Measurements from ENCODE around the gene LIN28A.
"Not testable (repeated sequence)": the region's sequence is repeated elsewhere in the genome, so short reads cannot be mapped to it uniquely, and the experiment has no call there.

Gene LIN28A, protein sequence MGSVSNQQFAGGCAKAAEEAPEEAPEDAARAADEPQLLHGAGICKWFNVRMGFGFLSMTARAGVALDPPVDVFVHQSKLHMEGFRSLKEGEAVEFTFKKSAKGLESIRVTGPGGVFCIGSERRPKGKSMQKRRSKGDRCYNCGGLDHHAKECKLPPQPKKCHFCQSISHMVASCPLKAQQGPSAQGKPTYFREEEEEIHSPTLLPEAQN

DNA sequence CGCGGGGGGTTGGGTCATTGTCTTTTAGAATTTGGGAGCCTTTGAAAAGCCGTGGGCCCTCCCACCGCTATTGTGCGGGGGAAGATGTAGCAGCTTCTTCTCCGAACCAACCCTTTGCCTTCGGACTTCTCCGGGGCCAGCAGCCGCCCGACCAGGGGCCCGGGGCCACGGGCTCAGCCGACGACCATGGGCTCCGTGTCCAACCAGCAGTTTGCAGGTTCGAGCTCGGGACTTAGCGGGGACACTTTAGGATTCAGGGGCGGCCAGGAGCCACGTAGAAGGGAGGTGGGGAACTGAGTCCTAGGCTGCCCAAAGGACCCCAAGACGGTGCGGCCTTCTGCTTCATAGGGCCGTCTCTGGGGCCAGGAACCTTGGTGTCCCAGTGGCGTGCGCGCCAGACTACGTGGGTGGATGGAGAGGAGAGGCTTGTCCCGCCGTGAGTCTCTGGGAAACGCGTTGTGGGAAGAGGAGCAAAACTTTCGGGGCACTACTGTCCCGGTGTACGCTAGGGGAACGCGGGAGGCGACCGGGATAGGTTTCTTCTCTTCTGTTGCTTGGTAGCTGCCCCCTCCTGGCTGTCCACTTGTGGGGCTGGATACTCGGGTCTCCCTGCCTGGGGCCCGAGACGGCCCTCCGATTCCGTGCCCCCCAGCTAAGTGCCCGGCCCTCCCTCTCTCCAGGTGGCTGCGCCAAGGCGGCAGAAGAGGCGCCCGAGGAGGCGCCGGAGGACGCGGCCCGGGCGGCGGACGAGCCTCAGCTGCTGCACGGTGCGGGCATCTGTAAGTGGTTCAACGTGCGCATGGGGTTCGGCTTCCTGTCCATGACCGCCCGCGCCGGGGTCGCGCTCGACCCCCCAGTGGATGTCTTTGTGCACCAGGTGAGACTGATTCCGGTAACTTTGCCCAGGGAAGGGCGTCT, at the start of gene LIN28A:
Gene LIN28A (plus strand): TSS at position 112 of the 918 bp plus-strand sequence. CDS start 75 bp downstream, at position 187.
- no peak for DNase-seq (ENCODE audit: low read depth in 2 of 2)

DNA sequence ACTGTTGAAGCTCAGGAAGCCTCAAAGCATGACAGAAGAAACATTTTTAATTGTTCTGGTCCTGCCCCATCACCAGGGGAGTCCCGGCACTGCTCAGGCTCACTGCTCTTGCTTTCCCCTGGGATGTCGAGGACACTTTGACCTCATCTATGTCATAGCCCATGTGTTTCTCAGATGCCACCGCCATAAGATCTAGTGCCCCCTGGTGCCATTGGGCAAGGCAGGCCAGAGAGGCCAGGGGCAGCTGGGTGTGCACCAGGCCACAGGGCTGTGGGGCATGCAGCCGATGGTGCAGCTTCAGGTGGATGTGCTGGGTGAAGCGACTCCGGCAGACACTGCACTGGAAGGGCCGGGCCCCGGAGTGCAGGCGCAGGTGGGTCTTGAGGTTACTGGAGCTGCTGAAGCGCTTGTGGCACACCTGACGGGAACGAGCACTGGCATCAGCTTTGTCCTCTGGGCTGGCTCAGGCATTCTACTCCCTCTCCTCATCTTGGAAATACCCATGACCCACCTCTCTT, 49.0 kb upstream of the LIN28A start:
- no peak for DNase-seq (ENCODE audit: low read depth in 2 of 2)

DNA sequence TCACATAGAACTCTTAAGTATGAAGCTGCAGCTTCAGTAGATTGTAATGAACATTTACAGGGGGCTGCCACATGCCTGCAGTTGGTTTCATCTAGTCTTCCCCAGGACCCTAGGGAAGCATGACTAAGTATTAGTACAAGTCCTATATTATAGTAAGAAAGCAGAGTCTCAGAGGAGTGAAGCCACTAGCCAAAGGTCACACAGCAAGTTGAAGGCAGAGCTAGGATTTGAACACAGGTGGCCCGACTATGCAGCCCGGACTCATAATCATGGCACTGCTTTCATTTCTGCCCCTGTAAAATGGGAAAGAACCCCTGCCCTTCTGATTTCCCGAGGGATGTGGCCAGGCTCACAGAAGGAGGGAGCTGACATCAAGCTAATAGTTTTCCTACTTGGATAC, 48.3 kb upstream of the LIN28A start:
- DNase-seq (ENCODE audit: low read depth in 2 of 2), result no peak

DNA sequence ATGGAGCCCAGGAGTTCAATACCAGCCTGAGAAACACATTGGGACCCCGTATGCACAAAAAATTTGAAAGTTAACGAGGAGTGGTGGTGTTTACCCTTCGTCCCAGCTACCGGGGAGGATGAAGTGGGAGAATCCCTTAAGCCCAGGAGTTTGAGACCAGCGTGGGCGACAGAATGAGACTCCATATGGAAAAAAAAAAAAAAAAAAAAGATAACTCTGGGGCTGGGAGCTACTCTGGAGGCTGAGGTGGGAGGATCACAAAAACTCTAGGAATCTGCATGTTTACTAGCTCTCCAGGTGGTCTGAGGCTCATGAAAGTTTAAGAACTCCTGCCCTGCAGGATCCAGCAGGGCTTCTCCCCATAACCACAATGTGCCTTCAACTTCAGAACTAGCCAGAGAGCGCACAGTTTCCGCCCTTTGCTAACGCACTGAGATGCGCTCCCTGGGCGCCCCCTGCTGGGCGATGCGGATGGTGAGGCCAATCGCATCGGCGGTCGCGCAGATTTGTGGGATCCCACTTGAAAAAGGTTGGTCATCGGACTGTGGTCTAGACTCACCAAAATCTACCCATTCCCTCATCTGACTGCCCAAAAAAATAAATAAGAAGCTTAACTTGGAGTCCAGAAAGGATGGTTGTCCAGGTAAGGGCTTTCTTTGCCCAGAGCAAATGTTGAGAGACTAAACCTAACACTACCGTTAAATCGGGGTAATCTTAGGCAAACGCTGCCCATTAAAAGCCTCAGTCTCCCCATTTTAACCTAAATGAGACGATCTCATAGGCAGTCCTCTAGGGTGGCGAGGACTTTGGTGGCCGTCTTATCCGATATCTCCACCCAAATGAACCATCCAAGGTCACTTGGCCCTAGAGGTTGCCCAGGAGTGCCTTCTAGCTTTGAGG, 46.8 kb upstream of the LIN28A start:
- DNase-seq (ENCODE audit: low read depth in 2 of 2), result peak; percentile 59 to 69

DNA sequence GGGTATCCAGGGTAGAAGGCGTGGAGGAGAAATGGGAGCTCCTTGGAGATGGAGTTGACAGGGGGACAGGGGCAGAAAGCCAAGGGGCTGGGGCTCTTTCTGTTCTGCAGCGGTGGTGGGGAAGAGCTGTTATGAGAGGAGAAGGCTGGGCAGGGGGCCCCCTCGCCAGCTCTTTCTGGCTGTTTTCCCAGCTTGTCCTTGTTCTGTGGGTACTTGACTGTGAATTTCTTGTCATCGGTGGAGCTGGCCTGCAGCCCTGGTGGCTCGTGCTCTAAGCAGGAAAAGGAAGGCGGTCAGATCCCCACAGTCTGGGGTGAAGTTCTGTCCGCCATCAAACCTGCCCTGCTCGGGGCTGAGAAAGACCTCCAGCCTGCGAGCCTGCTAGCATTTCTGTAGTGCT, 45.7 kb upstream of the LIN28A start:
- DNase-seq (ENCODE audit: low read depth in 2 of 2), result no peak

DNA sequence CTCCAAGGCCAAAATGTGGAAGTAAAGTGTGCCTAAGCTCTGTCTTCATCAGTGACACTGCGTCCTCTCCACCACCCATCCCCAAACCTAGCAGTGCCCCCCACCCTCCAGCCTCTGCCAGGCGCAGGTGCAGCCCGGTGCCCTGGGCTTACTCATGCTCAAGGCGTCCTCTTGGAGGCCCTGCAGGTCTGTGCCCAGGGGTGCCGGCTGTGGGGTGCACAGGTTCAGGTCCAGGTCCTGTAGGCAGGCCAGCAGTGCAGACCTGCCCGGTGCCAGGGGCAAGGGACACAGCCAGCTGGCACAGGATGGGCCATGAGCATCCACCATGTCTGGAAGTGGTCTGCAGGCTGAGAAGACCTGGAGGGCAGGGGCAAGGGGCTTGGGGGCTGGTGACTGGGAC, 43.2 kb upstream of the LIN28A start:
- no peak for DNase-seq (ENCODE audit: low read depth in 2 of 2)

DNA sequence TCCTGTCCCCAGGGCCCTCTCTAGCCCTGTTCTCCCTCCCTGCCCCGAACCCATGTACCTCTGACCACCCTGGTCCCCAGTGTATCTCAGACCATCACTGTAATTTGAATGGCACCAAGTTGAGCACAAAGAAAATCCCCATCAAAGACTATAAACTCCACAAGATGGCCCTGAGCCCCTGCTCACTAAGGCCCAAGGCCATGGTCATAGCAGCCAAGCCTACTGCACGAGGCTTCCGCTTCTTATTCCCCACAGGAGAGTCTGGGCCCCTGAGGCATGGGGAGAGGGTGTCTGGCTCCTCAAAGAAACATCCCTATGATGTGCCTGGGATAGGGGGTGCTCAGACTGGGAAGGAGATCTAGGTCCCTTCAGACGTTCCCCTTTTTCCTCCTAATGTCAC, 42.6 kb upstream of the LIN28A start:
- no peak for DNase-seq (ENCODE audit: low read depth in 2 of 2)

DNA sequence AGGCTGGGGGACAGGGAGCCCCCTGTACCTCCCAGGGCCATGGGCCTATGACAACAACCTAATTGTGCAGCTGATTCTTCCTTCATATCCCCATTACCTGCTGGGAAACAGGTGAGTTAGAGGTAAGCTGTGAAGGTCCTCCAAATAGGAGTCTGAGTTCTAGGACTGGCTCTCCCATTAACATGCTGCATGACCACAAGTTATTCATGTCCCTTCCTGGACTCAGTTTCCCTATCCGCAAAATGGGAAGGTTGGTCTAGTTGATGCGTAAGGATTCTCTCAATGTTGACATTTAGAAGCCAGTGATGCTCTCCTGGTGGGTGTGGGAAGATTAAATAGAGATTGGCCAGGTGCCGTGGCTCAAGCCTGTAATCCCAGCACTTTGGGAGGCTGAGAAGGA, 42.1 kb upstream of the LIN28A start:
- DNase-seq (ENCODE audit: low read depth in 2 of 2), result no peak

DNA sequence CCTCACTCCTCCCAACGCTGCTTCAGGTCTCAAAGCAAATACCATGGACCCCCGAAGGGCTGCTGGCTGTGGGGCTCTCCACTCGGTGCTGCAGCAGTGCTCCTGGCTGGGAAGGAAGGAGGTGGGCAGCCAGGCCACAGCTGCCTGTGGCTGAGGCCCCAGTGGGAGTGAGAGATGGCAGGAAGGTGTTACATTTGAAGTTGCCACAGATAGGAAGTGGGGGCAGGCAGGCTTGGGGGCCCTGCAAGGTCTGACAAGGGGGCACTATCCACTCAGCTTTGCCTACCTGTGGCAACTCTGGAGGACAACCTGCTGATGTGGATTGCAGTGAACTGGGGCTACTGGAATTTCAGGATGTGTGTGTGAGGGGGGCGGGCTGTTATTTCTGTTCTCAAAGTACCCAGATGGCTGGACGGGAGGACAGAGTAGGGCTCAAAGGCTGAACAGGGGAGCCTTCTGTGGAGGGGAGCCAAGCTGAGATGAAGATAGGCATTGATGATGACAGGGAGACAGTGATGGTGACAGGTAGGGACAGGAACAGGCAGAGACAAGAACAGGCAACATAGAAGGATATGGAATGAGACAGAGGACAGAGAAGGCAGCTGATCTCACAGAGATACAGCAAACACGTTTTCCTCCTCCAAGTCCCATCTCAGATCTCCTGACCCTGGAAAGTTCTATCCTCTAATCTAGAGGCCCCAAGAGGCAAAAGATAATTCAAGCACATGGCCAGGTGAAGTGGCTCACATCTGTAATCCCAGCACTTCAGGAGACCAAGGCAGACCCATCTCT, 39.8 kb upstream of the LIN28A start:
- DNase-seq (ENCODE audit: low read depth in 2 of 2), result no peak

DNA sequence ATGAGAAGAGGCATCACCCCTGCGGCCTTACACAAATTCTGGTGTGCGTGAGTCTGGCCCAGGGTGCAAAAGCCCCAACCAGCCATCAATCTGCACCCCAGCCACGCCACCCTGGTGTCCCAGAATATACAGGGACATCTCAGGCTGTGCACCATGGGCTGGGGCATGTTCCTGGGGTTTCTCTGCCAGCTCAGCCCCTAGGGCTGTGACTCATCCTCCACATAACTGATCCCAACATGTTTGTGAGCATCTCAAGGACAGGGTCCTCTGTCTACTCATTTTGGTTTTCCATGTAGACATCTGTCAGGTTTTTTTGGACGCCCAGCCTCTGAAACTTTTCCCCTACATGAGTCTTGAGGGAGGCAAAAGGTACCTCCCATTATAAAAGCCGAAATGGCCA, 38.6 kb upstream of the LIN28A start:
- DNase-seq (ENCODE audit: low read depth in 2 of 2), result no peak

DNA sequence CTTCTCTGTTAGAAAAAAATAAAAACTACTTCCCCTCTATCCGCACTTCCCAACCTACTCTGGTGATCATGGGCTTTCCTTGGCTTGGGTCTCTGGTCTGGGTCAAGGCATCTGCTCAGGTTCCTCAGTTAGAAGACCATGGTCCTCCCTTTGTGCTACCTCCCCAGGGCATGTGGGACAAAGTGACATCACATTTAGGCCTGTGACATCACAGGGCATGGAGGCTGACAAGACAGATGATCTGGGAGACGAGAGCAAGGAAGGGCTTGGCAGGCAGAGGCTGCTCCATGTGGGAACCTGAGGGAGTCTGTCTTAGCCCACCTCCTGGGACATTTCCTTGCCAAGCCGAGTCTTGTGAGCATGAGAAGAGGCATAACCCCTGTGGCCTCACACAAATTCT, 38.0 kb upstream of the LIN28A start, which contains the start of gene ZNF683:
Gene ZNF683 (minus strand): TSS at position 140 of the 400 bp plus-strand sequence. CDS start 4,179 bp downstream, outside the sequence.
- DNase-seq (ENCODE audit: low read depth in 2 of 2), result not testable (repeated sequence)

DNA sequence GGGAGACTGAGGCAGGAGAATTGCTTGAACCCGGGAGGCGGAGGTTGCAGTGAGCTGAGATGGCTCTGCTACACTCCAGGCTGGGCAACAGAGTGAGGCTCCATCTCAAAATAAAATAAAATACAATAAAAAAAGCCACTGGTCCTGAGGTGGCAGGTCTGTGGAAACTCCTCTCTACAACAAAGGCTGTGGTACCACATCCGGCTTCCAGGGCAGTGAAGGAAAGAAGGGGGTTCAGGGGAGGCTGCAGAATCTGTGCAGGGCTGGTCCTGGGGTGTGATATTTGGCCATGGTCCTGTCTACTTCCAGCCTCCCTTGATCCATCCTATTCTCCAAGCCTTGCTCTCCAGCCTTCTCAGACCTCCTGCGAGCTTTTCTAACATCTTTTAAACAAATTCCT, 37.3 kb upstream of the LIN28A start:
- no peak for DNase-seq (ENCODE audit: low read depth in 2 of 2)

DNA sequence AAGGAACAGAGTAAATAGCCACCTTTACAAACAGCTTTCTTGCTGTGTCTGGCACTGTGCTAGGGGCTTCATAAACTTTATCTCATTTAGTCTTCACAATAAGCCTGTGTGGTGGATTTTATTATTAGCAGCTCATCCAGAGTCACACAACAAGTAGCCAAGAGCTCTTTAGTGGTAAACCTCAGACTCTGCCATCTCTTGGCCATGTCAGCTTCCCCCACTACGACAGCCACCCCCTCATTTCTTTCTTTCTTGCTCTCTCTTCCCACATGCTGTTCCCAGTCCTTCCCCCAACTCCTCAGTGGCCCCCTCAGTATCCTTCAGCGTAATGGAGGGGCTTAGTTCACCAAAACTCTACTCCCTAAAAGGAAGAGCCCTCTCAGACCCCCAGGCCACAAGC, 36.8 kb upstream of the LIN28A start:
- no peak for DNase-seq (ENCODE audit: low read depth in 2 of 2)

DNA sequence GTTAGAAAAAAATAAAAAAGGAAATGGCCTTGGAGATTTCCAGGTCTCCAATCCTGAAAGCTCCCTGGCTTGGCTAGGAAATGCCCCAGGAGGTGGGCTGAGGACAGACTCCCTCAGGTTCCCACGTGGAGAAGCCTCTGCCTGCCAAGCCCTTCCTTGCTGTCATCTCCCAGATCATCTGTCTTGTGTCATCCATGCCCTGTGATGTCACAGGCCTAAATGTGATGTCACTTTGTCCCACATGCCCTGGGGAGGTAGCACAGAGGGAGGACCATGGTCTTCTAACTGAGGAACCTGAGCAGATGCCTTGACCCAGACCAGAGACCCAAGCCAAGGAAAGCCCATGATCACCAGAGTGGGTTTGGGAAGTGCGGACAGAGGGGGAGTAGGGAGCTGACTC, 36.3 kb upstream of the LIN28A start:
- not testable (repeated sequence) for DNase-seq (ENCODE audit: low read depth in 2 of 2)

DNA sequence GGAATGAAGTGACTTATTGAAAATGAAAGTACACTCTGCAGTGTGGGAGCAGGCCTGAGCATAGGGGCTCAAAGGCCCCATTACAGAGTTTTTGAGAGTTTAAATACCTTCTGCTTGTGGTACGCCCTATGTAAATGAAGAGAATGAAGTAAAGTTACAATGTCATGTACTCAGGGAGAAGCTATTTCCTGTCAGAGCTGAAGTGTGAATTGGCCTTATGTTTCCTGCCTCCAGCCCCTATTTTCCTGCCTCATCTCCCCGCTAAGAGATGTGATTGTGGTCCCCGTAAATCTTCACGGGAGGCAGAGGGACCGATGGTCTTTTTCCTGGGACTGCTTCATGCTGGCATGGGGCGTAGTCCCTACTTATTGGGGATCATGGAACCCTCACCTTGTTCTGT, 35.5 kb upstream of the LIN28A start:
- DNase-seq (ENCODE audit: low read depth in 2 of 2), result no peak

DNA sequence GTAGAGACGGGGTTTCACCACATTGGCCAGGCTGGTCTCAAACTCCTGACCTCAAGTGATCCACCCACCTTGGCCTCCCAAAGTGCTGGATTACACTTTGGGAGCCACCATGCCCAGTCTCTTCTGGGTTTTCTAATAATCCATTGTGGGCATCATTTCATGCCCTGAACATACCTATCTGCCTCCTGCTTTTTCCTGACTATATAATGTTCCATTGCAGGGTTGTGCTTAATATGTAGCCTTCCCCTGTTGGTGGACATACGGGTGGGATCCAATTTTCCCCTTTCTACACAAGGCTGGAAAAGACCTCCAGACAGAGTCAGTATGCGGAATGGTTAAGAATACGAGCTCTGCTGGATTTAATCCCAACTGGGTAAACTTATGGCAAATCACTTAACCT, 34.6 kb upstream of the LIN28A start:
- no peak for DNase-seq (ENCODE audit: low read depth in 2 of 2)

DNA sequence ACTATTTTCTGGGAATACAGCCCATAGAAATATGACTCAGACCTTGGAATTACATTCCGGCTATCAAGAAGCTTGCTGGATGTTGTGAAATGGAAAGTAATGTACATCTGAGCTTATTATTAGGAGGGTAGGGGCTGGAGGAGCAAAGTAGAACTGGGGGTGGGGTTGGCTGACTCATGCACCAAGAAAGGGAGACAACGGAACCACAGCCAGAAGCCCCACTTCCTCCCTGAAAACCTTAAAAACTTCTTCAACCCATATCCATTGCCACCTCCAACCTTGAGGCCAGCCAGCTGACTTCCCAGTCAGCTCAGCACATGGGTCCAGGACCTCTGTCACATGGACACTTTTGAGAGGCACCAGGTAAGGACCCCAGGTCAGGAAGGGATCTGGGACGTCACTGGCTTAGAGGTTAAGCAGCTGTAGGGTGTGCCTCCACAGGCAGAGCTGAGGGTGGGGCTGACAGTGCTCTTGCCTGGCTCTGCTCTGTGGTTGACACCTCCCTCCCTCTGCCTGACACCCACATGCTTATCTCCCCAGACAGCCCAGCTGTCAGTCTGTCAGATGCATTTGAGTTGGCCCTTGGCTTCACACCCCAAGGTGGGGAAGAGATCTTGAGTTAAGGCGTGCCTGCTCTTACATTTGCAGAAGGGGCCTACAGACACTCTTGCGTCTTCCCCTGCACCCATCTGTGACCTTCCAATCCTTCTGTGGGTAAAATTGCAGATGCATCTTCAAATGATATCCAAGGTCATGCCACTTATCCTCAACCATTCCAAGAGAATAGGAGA, 32.3 kb upstream of the LIN28A start:
- DNase-seq (ENCODE audit: low read depth in 2 of 2), result peak; percentile 65 to 76

DNA sequence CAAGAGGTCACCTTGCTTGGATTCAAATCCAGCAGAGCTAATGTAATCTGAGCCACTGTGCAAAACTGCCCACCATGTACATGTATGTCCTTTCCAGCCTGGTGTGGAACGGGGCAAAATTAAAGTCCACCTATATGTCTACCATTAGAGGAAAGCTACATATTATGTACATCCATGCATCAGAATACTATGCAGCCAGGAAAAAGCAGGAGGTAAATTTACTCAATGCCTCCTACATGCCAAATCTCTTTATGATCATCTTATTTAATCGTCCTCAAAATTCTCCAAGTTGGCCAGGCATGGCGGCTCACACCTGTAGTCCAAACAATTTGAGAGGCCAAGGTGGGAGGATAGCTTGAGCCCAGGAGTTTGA, 31.8 kb upstream of the LIN28A start:
- DNase-seq (ENCODE audit: low read depth in 2 of 2), result no peak

DNA sequence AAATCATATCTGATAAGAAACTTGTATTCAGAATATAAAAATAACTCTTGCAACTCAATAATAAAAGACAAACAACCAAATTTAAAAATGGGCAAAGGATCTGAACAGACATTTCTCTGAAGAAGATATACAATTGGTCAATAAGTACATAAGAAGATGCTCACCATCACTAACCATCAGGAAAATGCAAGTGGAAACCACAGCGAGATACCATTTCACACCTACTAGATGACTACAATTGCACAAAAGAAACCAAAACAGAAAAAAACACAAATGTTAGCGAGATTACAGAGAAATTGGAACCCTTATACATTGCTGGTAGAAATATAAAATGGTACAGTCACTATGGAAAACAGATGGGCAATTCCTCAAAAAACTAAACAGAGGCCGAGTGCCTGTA, 26.5 kb upstream of the LIN28A start:
- no peak for DNase-seq (ENCODE audit: low read depth in 2 of 2)

DNA sequence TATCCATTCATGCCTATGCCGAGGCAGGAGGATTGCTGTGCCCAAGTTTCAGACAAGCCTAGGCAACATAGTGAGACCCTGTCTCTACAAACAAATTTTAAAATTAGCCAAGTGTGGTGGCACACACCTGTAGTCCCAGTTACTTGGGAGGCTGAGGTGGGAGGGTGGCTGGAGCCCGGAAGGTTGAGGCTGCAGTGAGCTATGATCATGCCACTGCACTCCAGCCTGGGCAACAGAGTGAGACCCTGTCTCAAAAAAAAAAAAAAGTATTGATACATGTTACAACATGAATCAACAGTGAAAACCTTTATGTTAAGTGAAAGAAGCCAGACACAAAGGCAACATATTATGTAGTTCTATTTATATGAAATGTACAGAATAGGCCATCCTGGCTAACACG, 25.6 kb upstream of the LIN28A start:
- not testable (repeated sequence) for DNase-seq (ENCODE audit: low read depth in 2 of 2)

Measured in activated CD8-positive, alpha-beta memory T cell treated with anti-CD3 and anti-CD28 coated beads for 4 hours (primary cell).